Measurements from ENCODE around the gene MTERF4.

DNA sequence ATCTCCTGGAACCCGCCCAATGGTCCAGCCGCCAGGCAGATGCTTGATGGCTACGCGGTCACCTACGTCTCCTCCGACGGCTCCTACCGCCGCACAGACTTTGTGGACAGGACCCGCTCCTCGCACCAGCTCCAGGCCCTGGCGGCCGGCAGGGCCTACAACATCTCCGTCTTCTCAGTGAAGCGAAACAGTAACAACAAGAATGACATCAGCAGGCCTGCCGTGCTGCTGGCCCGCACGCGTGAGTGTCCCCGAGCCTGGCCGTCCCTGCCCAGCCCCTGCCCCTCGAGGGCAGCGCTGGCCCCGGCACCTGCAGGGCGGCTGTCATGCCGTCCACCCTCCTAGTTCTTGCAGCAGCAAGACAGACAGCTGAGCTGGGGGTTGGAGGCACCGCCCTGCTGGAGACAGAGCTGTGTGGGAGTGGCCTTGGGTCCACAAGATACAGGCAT is 36.7 kb downstream of the MTERF4 start:
- TF ChIP-seq POLR2A (IDR thresholded peaks at IDR 0.05): no peak
- TF ChIP-seq CTCF (IDR thresholded peaks at IDR 0.05): no peak
